MV-4-11 (cell line): Measurements from ENCODE around the gene GSS.

Experiments
- DNase-seq: peaks from one replicate; lab custom pipeline; 2025; lab: John Stamatoyannopoulos, UW

The GSS gene

DNA sequence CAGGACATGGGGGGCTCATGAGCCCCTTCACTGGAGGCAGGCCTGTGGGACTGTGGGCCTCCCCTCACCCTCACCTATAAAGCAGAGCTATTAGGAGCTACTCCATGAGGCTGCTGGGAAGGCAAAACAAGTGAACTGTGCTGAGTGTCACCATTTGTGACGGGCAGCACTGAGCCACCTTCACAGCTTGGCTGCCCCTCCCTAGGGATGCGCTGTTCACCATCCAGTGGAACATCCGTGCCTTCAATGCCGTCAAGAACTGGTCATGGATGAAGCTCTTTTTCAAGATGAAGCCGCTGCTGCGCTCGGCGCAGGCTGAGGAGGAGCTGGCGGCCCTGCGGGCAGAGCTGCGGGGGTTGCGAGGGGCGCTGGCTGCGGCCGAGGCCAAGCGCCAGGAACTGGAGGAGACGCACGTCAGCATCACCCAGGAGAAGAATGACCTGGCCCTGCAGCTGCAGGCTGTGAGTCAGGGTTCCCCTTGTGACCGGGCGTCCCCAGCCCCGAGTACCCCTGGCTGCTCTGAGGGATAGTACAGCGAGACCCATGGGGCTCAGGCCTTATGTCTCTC lies 38.4 kb upstream of the GSS start:
- DNase-seq = no peak

DNA sequence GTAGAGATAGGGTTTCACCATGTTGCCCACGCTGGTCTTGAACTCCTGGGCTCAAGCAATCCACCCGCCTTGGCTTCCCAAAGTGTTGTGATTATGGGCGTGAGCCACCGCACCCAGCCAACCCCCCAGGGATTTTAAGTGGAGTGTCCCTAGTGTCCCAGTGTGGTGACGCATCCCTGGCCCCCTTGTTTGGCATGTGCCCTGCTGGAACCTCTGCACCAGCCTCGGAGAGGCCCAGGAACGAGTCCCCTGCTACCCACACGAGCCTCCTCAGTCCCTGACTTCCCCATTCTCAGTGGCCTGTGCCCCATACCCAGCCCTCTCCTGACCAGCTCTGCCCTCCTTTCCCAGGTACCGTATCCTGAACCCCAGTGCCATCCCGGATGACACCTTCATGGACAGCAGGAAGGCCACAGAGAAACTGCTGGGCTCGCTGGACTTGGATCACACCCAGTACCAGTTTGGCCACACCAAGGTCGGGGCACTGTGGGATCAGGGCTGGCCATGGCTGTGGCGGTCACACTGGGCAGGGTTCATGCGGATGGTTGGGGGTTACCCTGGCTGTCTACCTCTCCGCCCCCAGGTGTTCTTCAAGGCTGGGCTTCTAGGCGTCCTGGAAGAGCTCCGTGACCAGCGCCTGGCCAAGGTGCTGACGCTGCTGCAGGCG lies 37.3 kb upstream of the GSS start:
- no peak for DNase-seq

DNA sequence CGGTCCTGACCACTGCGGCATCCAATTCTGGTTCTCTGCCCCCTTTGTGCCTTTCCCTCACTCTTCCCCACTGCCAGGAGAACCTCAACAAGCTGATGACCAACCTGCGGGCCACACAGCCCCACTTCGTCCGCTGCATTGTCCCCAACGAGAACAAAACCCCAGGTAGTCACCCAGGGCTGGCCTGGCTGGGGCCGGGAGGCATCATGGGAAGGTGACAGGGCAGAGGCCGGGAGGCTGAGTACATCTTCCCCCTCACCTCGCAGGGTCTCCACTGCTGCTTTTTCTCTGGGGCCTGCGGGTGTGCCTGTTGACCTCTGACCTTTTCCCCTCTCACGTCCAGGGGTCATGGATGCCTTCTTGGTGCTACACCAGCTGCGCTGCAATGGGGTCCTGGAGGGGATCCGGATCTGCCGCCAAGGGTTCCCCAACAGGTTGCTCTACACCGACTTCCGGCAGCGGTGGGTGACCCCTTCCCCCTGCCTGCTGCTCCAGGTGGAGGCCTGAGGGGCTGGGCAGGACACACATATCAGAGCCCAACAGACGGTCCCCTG lies 35.1 kb upstream of the GSS start:
- no peak for DNase-seq

DNA sequence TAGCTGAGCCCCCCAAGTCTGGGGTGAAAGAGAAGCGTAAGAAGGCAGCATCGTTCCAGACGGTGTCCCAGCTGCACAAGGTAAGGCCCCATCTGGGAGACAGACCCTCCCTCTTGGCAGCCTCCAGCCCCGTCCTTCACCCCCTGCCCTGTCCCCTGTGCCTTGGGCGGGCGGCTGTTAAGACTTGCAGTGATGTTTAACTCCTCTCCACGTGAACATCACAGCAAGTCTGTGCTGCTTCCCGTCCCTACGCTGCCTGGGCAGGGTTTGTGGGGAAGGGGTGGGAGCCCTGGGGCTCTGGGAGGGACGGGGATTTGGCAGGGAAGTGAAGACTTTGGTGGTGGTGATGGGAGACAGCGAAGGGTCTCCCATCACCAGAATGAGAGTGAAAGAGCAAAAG lies 34.6 kb upstream of the GSS start:
- no peak for DNase-seq

DNA sequence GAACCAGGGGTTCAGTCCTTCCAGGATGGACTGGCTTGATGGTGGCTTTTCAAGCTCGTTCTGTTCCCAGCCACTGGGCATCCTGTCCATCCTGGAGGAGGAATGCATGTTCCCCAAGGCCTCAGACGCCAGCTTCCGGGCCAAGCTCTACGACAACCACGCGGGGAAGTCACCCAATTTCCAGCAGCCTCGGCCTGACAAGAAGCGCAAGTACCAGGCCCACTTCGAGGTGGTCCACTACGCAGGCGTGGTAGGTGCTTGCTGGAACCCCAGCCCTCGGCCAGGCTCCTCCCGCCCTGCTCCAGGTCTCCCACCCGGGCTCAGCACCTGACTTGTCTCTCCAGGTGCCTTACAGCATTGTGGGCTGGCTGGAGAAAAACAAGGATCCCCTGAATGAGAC lies 34.1 kb upstream of the GSS start:
- no peak for DNase-seq

DNA sequence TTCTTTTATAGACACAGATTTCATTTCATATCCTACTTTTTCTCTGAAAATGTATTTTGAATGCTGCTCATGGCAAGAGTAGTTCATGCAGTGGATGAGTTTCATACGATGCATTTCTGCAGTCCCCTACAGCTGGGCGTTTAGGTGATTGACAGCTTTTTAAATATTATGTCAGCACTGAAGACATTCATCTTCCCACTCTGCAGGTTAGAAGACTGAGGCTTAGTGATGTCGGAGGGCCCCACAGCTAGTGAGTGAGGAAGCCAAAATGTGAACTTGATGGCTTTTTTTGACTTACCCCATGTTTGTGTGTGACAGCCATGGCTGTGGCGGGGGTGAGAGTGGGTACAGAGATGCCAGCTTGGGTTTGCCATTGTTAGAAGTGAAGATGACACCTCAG lies 33.5 kb upstream of the GSS start:
- no peak for DNase-seq

DNA sequence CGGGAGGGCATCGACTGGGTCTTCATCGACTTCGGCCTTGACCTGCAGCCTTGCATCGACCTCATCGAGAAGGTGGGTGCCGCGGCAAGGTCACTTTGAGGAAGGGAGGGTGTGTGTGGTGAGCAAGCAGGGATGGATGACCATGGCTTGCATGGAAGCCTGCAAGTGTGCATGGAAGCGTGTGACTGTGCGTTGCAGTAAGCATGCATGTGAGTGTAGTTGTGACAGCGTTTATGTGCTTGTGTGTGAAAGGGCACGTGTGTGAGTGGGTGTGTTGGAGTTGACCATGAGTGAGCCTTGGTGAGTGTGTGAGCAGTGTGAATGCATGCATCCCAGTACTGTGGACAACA lies 32.6 kb upstream of the GSS start:
- no peak for DNase-seq

DNA sequence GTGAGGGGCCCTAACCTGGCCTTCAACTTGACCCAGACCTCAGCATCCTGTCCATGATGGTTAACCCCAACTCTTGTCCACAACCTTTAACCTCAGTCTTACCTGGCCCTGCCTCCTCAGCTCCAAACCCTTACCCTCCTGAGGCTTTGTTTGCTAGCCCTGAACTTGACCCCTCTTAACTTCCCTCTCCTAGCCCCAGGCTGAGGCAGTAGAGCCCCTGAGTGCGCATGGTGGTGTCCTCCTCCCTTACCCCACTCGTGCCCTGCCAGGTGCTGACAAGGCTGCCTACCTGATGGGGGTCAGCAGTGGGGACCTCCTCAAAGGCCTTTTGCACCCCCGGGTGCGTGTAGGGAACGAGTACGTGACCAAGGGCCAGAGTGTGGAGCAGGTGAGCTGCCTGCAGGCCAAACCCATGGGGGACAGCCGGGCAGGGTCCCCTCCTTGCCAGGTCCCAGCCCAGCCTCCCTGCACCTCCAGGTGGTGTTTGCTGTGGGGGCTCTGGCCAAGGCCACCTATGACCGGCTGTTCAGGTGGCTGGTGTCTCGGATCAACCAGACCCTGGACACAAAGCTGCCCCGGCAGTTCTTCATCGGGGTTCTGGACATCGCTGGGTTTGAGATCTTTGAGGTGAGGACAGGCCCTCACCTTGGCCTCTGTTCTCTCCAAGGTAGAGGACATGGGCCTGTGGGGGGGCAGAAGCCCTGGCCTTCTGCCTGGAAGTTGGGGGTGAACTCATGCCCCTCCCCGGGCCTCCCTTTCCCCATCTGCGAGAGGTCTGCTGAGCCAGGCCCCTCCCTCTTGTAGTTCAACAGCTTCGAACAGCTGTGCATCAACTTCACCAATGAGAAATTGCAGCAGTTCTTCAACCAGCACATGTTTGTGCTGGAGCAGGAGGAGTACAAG lies 31.9 kb upstream of the GSS start:
- no peak for DNase-seq

DNA sequence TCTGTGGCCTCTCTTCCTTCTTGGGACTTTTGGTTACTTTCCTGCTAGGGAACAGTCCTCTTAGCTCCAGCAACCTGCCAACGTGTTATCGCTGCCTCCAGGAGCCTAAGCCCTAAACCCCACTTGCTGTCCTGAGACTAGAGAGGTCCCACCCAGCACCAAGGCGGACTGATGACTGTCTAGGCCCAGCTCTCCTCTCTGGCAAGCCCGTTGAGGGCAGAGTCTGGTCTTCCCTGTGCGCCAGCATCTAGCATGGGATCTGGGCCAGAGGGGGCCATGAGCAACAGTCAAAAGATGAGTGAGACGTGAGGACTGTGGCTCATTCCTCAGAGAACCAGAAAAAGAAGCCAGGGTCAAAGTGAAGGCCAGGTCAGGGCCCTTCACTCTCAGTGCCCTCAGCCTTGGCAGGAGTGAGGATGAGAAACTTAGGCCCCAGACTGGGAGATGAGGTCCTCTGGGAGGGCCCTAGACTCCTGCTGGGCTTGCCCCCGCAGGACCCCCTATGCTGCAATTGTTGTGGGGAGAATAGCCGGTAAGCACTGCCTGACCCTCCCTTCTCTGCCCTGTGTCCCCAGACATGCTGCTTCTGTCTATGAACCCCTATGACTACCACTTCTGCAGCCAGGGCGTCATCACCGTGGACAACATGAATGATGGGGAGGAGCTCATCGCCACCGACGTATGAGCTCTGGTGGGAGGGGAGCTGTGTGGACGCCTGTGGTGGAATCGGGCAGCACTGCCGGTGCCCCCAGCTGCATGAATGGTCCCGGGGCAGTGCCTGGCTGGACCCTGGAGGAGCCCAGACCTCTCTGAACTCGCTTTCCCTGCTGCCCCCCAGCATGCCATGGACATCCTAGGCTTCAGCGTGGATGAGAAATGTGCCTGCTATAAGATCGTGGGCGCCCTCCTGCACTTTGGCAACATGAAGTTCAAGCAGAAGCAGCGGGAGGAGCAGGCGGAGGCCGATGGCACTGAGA lies 31.0 kb upstream of the GSS start:
- no peak for DNase-seq

DNA sequence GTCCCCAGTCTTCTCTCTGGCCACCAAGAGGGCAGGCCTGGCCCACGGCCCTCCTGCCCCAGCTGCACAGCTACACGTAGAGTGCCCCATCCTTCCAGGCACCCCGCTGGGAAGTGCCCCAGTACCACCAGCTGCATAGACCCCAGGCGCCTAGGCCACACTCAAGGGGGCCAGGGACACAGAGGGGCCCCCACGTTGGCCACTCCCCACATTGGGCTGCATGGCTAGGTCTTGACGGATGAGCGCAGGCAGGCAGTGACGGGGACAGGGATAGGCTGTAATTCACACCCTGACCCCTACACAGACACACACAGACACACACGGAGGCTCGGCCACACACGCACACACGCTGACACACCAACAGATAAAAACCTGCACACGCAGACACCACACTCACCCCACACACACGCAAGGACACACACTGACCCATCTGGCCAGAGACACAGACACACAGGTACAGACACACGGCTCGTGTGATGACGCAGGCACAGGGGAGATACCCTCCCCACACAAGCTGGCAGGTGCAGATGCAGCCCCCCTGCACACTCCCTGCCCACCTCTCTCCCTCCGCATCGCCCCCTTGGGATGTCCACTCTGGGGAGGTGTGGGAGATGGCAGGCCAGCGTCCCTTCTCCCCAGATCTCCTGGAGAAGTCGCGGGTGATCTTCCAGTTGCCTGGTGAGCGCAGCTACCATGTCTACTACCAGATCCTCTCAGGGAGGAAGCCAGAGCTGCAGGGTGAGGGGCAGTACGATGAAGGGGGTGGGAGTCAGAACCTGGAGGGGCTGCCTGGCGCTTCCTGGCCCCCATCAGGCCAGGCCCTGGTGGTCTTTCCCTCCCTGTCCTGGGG lies 30.1 kb upstream of the GSS start:
- DNase-seq = no peak

DNA sequence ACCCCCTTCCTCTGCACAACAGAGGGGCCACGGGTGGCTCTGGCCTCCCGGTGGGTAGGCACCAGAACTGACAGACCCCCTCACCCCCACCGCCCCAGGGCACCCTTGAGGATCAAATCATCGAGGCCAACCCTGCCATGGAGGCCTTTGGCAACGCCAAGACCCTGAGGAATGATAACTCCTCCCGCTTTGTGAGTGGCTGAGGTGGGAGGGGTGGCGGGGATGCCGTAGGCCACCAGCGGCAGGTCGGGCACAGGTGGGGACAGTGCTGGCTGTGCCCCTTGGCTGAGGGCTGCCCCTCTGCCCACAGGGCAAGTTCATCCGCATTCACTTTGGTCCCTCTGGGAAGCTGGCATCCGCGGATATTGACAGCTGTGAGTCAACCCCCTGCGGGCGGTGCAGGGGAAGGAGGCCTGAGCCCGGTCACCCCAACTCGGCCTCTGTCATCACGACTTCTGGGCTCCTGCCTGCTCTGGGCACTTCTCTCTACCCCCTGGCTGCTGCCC lies 29.2 kb upstream of the GSS start:
- no peak for DNase-seq

DNA sequence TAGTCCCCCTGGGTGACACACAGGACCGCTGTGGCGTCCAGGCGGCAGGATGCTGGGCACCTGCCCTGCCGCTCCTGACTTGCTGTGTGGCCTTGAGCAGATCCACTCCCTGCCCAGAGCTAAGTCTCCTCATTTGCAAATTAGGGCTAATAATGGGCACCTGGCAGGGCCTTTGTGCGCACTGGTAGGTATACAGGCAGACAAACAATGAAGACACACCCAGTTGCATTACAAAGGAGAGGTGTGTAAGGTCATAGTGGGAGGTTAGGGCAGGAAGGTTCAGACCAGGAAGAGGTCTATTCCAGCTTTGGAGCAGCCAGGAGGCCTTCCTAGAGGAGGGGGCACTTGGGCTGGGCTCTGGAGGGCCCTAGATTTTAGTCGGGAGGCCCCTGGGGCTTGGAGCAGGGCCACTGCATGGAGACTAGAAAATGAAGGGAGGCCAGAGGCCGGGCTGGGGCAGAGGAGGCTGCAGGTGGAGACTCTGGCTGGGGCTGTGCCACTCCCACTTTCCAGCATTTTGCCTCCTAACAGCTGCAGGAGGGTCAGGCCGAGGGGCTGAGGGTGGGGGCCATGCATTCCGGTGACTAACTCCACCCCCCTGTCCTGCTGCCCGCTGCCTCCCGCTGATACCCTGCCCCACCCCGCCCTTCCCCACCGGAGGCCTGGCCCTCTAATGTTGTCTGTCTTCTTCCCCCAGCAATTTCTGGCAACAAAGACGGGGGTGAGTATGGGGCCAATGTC lies 28.6 kb upstream of the GSS start:
- no peak for DNase-seq

DNA sequence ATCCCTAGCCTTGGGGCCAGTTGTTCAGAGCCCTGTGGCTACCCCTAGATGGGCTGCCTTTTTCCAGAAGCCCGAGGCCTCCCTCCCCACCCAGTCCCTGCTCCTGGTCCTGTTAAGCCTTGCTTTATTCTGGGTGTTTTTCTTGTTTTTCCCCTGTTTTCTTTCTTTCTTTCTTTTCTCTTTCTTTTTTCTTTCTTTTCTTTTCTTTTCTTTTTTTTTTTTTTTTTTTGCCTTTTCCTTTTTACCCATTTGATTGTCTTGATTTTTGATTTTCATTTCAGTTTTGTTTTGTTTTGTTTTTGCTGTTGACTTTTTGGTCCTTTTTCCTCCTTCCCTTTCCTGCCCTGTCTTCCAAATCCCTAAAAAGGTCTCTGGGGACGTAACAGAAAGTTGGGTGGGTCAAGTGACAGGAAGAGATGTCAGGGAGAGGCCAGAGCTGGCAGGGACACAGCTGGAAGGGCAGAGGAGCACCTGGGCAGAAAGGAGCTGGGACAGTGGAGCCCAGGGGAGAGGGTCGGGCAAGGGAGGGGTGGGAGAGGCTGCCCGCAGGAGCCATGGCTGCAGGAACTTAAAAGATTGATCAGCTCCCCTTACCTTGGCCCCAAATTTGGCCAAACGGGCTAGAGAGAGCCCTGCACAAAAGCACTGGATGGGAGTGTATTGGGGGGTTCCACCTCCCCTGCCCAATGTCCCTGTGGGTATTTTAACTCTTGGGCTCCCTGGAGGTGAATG lies 27.6 kb upstream of the GSS start:
- DNase-seq = no peak

DNA sequence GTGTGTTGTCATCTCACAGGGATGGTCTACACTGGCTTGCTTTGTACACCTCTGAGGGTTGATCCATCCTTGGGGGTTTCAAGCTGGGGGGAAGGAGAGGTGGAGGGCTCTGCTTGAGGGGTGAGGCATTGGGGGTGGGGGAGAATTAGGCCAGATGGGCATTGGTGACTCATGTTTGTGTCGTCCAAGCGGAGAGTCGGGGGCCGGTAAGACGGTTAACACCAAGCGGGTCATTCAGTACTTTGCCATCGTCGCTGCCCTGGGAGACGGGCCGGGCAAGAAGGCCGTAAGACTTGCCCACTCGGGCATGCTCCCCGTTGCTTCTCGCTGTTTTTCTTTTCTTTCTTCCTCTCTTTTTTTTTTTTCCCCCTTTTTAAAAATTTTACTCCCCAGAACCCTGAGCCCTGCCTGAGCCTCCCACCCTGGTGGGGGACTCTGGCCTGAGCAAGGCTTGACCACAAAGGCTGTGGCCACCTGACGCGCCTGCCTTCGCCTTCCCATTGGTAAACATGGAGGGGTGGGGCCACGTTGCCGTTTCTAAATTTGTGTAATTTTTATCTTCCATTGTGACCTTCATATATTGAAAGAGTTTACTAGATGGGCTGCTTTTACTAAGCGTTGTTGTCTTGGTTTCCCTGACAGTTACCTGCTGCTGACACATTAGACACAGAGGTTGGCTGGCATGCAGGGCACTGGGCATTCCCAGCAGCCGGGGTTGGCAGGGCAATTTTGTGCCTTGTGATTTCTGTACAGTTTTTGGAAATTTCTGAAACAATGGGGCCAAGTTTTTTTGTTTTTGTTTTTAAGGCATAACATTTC lies 26.9 kb upstream of the GSS start:
- DNase-seq = no peak

DNA sequence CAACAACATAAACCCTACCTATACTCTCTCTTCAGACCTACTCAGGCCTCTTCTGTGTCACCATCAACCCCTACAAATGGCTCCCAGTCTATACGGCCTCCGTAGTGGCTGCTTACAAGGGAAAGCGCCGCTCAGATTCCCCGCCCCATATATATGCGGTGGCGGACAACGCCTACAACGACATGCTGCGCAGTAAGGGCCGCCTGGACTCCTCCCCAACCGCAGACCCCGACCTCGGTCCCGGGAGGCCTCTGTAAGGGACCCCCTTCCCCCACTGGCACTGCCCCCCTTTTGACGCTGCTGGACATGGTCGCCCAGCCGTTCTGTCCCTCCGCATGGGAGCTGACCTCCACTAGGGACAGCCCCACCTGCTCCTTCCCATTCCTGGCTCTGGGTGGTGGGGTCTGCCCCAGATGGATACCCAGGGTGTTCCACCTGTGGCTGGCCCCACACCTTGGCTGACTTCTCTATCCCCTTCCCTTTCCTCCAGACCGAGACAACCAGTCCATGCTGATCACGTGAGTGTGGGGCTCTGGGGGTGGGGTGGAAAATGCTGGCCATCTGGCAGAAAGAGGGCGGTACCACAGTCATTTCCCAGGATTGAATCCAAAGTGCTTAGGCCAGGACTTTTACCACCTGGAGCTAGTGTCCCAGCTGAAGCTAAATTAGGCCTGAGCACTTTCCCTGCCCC lies 25.1 kb upstream of the GSS start:
- DNase-seq = no peak

DNA sequence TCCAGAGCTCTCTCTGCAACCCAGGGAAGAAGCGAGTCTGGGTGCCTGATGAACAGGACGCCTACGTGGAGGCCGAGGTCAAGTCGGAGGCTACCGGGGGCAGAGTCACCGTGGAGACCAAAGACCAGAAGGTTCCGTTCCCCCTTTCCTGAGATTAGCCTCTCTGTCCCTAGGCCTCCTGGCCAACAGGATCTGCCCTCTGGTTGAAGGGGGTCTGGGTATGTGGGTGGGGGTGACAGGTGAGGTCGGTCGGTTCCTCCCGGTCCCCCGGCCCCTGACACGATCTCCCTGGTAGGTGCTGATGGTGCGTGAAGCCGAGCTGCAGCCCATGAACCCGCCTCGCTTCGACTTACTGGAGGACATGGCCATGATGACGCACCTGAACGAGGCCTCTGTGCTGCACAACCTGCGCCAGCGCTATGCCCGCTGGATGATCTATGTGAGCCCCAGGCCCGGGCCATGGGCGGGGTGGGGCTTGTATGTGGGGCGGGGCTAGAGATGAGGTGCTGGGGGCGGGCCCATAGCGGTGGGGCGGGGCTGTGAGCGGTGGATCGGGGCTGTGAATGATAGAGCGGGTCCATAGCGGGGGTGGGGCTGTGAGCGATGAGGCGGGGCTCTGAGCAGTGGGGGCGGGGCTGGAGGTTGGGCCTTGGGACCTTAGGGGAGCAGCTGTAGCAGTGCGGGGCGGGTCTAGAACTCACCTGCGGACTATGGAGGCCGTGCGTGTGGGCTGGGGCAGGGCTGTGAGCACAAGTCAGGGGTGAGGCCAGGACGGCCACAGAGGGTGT lies 24.0 kb upstream of the GSS start:
- DNase-seq = no peak
